ENCODE data around the gene ALK.
"Not testable (repeated sequence)": the region's sequence is repeated elsewhere in the genome, so short reads cannot be mapped to it uniquely, and the experiment has no call there.

The ALK gene

DNA sequence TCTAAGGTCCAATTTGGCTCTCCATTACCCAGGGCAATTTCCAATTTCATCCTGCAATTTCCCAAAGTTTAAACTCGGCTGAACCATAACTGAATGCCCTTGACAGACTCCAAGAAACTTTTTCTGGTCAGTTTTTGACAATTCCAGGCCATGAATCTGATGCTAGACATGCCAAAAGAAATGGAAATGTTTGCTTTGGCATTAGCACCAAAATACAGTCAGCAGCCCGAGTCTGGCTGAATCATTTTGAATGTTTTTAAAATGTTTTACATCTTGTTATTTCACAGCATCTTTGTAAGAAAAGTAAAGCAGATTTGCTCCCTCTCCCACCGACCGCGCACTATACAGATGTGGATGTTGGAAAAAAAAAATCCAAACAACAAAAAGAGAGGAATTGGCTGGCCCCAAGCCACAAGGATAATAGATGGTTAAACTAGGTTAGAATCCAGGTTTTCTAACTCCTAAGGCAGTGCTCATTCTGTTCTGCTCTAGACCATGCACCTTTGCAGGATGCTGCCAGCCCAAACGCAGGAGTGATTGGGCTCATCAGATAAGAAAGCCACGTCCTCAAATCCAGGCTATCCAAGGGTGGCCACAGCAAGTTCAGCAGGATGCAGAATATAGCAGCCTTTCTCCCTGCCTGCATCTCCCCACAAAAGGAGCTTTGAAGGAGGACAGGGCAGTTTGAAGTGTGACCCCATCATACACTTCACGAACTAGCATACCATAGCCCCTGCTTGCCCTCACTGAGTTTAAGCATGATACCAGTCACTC lies 167.5 kb downstream of the ALK start:
- H4K20me1 ChIP-seq (ENCODE audit: insufficient read depth): no peaks in the 10 kb centered on the region
- no peaks in the 10 kb centered on the region for H3K27me3 ChIP-seq (ENCODE audit: insufficient read depth, low read depth)
- TF ChIP-seq, protein P1, sequence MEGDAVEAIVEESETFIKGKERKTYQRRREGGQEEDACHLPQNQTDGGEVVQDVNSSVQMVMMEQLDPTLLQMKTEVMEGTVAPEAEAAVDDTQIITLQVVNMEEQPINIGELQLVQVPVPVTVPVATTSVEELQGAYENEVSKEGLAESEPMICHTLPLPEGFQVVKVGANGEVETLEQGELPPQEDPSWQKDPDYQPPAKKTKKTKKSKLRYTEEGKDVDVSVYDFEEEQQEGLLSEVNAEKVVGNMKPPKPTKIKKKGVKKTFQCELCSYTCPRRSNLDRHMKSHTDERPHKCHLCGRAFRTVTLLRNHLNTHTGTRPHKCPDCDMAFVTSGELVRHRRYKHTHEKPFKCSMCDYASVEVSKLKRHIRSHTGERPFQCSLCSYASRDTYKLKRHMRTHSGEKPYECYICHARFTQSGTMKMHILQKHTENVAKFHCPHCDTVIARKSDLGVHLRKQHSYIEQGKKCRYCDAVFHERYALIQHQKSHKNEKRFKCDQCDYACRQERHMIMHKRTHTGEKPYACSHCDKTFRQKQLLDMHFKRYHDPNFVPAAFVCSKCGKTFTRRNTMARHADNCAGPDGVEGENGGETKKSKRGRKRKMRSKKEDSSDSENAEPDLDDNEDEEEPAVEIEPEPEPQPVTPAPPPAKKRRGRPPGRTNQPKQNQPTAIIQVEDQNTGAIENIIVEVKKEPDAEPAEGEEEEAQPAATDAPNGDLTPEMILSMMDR (conservative IDR thresholded peaks at IDR 0.05; ENCODE audit: low read depth, low read length): no peak
- H3K79me2 ChIP-seq (ENCODE audit: insufficient read depth, low read depth): no peaks in the 10 kb centered on the region
- H3K4me3 ChIP-seq (IDR thresholded peaks at IDR 0.05; ENCODE audit: insufficient read depth, low read depth, low read length): no peak overlapping the region
- no peaks in the 10 kb centered on the region for H3K36me3 ChIP-seq (ENCODE audit: insufficient read depth)
- H3K9ac ChIP-seq: no peak overlapping the region
- no peaks in the 10 kb centered on the region for H3K4me1 ChIP-seq (ENCODE audit: low read depth, poor library complexity, severe bottlenecking)
- no peak overlapping the region for H3K4me2 ChIP-seq
- no peak overlapping the region for H2AFZ ChIP-seq (ENCODE audit: low read depth)
- H3K27ac ChIP-seq: no peak overlapping the region

DNA sequence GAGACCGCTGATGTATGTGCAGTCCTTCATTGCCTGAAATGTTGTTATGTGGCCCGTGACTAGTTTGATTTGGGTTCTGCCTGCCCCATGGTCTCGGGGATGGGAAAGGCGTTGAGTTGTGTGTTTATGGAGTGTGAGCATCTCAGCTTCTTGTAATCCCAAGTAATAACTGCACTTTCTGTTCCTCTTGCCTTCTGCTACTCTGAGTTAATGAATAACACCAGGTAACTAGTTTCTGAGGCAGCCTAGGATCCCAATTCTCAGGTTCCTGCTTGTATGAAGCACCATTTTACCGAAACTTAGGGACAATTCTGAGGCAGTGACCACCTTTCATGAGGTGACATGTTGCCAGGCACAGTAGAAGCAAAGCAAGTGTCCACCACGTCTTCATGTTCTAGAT lies 170.0 kb downstream of the ALK start:
- no peaks in the 10 kb centered on the region for H3K27me3 ChIP-seq (ENCODE audit: insufficient read depth, low read depth)
- H3K36me3 ChIP-seq (ENCODE audit: insufficient read depth): no peaks in the 10 kb centered on the region
- H3K4me1 ChIP-seq (ENCODE audit: low read depth, poor library complexity, severe bottlenecking): no peaks in the 10 kb centered on the region
- H2AFZ ChIP-seq (ENCODE audit: low read depth): no peak overlapping the region
- no peak overlapping the region for H3K27ac ChIP-seq
- no peaks in the 10 kb centered on the region for H4K20me1 ChIP-seq (ENCODE audit: insufficient read depth)
- TF ChIP-seq, protein P1 (conservative IDR thresholded peaks at IDR 0.05; ENCODE audit: low read depth, low read length): no peak
- H3K4me2 ChIP-seq: no peak overlapping the region
- no peaks in the 10 kb centered on the region for H3K79me2 ChIP-seq (ENCODE audit: insufficient read depth, low read depth)
- no peak overlapping the region for H3K9ac ChIP-seq
- H3K4me3 ChIP-seq (IDR thresholded peaks at IDR 0.05; ENCODE audit: insufficient read depth, low read depth, low read length): no peak overlapping the region

DNA sequence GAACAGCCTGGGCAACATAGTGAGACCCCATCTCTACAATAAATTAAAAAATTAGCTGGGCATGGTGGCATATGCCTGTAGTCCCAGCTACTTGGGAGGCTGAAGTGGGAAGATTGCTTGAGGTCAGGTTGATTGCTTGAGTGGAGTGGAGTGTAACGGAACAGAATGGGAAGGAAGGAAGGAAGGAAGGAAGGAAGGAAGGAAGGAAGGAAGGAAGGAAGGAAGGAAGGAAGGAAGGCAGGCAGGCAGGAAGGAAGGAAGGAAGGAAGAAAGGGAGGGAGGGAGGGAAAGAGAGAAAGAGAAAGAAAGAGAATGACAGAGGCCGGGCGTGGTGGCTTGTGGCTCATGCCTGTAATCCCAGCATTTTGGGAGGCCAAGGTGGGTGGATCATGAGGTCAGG lies 170.9 kb downstream of the ALK start:
- H3K27ac ChIP-seq; H3K4me1 ChIP-seq (ENCODE audit: low read depth, poor library complexity, severe bottlenecking); H3K4me3 ChIP-seq (IDR thresholded peaks at IDR 0.05; ENCODE audit: insufficient read depth, low read depth, low read length); H2AFZ ChIP-seq (ENCODE audit: low read depth); H4K20me1 ChIP-seq (ENCODE audit: insufficient read depth); H3K9ac ChIP-seq; H3K27me3 ChIP-seq (ENCODE audit: insufficient read depth, low read depth); H3K4me2 ChIP-seq; H3K79me2 ChIP-seq (ENCODE audit: insufficient read depth, low read depth); H3K36me3 ChIP-seq (ENCODE audit: insufficient read depth): not testable (repeated sequence)

DNA sequence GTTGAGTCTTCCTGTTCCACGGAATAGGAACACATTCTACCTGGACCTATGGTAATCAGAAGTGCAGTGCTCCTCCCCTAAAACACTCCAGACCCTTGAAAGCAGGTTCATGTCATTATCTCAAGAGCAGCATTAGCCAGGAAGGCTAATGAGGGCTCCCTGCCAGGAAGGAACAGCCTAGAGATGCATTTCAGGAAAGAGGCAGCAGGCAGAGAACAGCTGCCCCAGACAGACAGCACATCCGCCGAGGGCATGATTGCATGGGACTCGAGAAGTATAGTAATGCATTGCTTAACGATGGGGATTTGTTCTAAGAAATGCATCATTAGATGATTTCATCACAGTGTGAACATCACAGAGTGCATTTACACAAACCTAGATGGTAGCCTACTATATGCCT lies 171.5 kb downstream of the ALK start:
- Histone ChIP-seq H3K36me3 (ENCODE audit: insufficient read depth) (no peaks in the 10 kb centered on the region), H3K79me2 (ENCODE audit: insufficient read depth, low read depth) (no peaks in the 10 kb centered on the region), H3K27me3 (ENCODE audit: insufficient read depth, low read depth) (no peaks in the 10 kb centered on the region), H3K4me1 (ENCODE audit: low read depth, poor library complexity, severe bottlenecking) (no peaks in the 10 kb centered on the region), H4K20me1 (ENCODE audit: insufficient read depth) (no peaks in the 10 kb centered on the region), H3K9ac (no peak overlapping the region), H3K4me3 (IDR thresholded peaks at IDR 0.05; ENCODE audit: insufficient read depth, low read depth, low read length) (no peak overlapping the region), H3K4me2 (no peak overlapping the region), H3K27ac (no peak overlapping the region), H2AFZ (ENCODE audit: low read depth) (no peak overlapping the region)
- TF ChIP-seq, protein P1 (conservative IDR thresholded peaks at IDR 0.05; ENCODE audit: low read depth, low read length): no peak

DNA sequence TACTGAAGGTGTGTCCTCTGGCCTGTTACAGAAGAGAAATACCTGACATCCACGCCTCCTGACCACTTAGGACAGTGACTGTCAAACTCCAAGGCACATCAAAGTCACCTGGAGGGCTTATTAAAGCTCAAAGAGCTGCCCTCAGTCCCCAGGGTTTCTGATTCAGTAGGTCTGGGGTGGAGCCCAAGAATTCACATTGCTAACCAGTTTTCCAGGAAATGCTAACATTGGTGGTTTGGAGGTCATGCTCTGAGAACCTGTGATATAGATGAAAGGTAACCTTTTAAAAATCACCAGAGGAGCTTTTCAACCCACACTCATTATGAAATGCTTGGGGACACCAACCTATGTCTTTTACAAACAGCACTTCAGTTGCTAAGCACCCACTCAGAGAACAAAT lies 172.3 kb downstream of the ALK start:
- Histone ChIP-seq H4K20me1 (ENCODE audit: insufficient read depth) (no peaks in the 10 kb centered on the region), H3K27me3 (ENCODE audit: insufficient read depth, low read depth) (no peaks in the 10 kb centered on the region), H3K9ac (no peak overlapping the region), H3K4me2 (no peak overlapping the region), H3K4me3 (IDR thresholded peaks at IDR 0.05; ENCODE audit: insufficient read depth, low read depth, low read length) (no peak overlapping the region), H3K4me1 (ENCODE audit: low read depth, poor library complexity, severe bottlenecking) (no peaks in the 10 kb centered on the region), H3K27ac (no peak overlapping the region), H3K36me3 (ENCODE audit: insufficient read depth) (no peaks in the 10 kb centered on the region), H3K79me2 (ENCODE audit: insufficient read depth, low read depth) (no peaks in the 10 kb centered on the region), H2AFZ (ENCODE audit: low read depth) (no peak overlapping the region)
- TF ChIP-seq, protein P1 (conservative IDR thresholded peaks at IDR 0.05; ENCODE audit: low read depth, low read length): no peak
